ENCODE results near the gene GSE1.

Gene GSE1

GRCh38 chr16:85658504-85659326 lies 45.6 kb downstream of the GSE1 start:
- 97% methylated on average over 18 of the region's 18 CpGs for WGBS (ENCODE audit: insufficient coverage)
- peaks cover 16 to 98% (median 85%) of the 10 kb centered on the region in 4 experiments for H3K36me3 ChIP-seq (ENCODE audit: control insufficient read depth in 4 of 4, insufficient read depth in 4 of 4, low read length in 3 of 4)

GRCh38 chr16:85659336-85659735 lies 46.2 kb downstream of the GSE1 start:
- no peaks in the 10 kb centered on the region for H3K27me3 ChIP-seq (replicated peaks in 2 of 5; ENCODE audit: control insufficient read depth in 4 of 5, insufficient read depth in 5 of 5, low read length in 4 of 5)
- H3K27ac ChIP-seq (ENCODE audit: insufficient read depth in 1 of 2, low read depth in 1 of 2, low read length in 2 of 2, poor library complexity in 1 of 2, severe bottlenecking in 2 of 2), result no peak overlapping the region
- H3K4me1 ChIP-seq (ENCODE audit: control extremely low read depth in 1 of 4, control insufficient read depth in 4 of 4, insufficient read depth in 4 of 4, low read length in 3 of 4), result no peaks in the 10 kb centered on the region
- 98% methylated on average over 8 of the region's 8 CpGs for WGBS (ENCODE audit: insufficient coverage)
- ChIA-PET POLR2A (no interaction called here), CTCF (interaction anchor here (0.8 to 3.7 kb wide), 12 partner anchors 8 to 384 kb away, joined by 3 to 37 read pairs (median 4); no protein-coding TSS in a partner anchor)
- peaks cover 16 to 98% (median 88%) of the 10 kb centered on the region in 4 experiments for H3K36me3 ChIP-seq (ENCODE audit: control insufficient read depth in 4 of 4, insufficient read depth in 4 of 4, low read length in 3 of 4)
- DNase-seq, result no peak
- no peak overlapping the region for H3K4me3 ChIP-seq (ENCODE audit: control insufficient read depth in 1 of 7, extremely low read depth in 1 of 7, insufficient read depth in 4 of 7, low read depth in 2 of 7, low read length in 6 of 7)
- no peaks in the 10 kb centered on the region for H3K9me3 ChIP-seq (ENCODE audit: control extremely low read depth in 1 of 5, control insufficient read depth in 4 of 5, insufficient read depth in 2 of 5, low read depth in 1 of 5, low read length in 4 of 5)

More at GRCh38 chr16:85658504-85659326, 45.6 kb downstream of the GSE1 start:
- Histone ChIP-seq H3K4me1 (ENCODE audit: control extremely low read depth in 1 of 4, control insufficient read depth in 4 of 4, insufficient read depth in 4 of 4, low read length in 3 of 4) (peaks cover 0 to under 1% (median 0%) of the 10 kb centered on the region in 4 experiments), H3K9me3 (ENCODE audit: control extremely low read depth in 1 of 5, control insufficient read depth in 4 of 5, insufficient read depth in 2 of 5, low read depth in 1 of 5, low read length in 4 of 5) (no peaks in the 10 kb centered on the region), H3K4me3 (ENCODE audit: control insufficient read depth in 1 of 7, extremely low read depth in 1 of 7, insufficient read depth in 4 of 7, low read depth in 2 of 7, low read length in 6 of 7) (no peak overlapping the region), H3K27ac (ENCODE audit: insufficient read depth in 1 of 2, low read depth in 1 of 2, low read length in 2 of 2, poor library complexity in 1 of 2, severe bottlenecking in 2 of 2) (no peak overlapping the region), H3K27me3 (replicated peaks in 2 of 5; ENCODE audit: control insufficient read depth in 4 of 5, insufficient read depth in 5 of 5, low read length in 4 of 5) (no peaks in the 10 kb centered on the region)
- CTCF ChIA-PET, result interaction anchor here (0.8 to 3.7 kb wide), 14 partner anchors 9 to 383 kb away, joined by 3 to 37 read pairs (median 4); no protein-coding TSS in a partner anchor
- no peak for DNase-seq
- POLR2A ChIA-PET, result interaction anchor here (0.5 kb wide), 2 partner anchors 113 to 142 kb away, joined by 3 to 4 read pairs; no protein-coding TSS in a partner anchor

- H3K27ac ChIP-seq (ENCODE audit: insufficient read depth in 1 of 2, low read depth in 1 of 2, low read length in 2 of 2, poor library complexity in 1 of 2, severe bottlenecking in 2 of 2), result no peak overlapping the region
- WGBS (ENCODE audit: insufficient coverage), result 91% methylated on average over 9 of the region's 12 CpGs
- H3K36me3 ChIP-seq (ENCODE audit: control insufficient read depth in 4 of 4, insufficient read depth in 4 of 4, low read length in 3 of 4), result peaks cover 14 to 98% (median 91%) of the 10 kb centered on the region in 4 experiments
- POLR2A ChIA-PET, result no interaction called here
- peak; percentile 47 to 68 (median 67) for DNase-seq
- H3K27me3 ChIP-seq (replicated peaks in 2 of 5; ENCODE audit: control insufficient read depth in 4 of 5, insufficient read depth in 5 of 5, low read length in 4 of 5), result no peaks in the 10 kb centered on the region
- CTCF ChIA-PET, result interaction anchor here (0.6 to 3.7 kb wide), 12 partner anchors 8 to 390 kb away, joined by 3 to 37 read pairs (median 5); no protein-coding TSS in a partner anchor
- H3K4me1 ChIP-seq (ENCODE audit: control extremely low read depth in 1 of 4, control insufficient read depth in 4 of 4, insufficient read depth in 4 of 4, low read length in 3 of 4), result no peaks in the 10 kb centered on the region
- H3K4me3 ChIP-seq (ENCODE audit: control insufficient read depth in 1 of 7, extremely low read depth in 1 of 7, insufficient read depth in 4 of 7, low read depth in 2 of 7, low read length in 6 of 7), result no peak overlapping the region
- no peaks in the 10 kb centered on the region for H3K9me3 ChIP-seq (ENCODE audit: control extremely low read depth in 1 of 5, control insufficient read depth in 4 of 5, insufficient read depth in 2 of 5, low read depth in 1 of 5, low read length in 4 of 5)
These were observed 46.8 kb downstream of the GSE1 start for GRCh38 chr16:85659805-85660511.

GRCh38 chr16:85660843-85661739 lies 48.0 kb downstream of the GSE1 start:
- DNase-seq, result no peak
- Histone ChIP-seq H3K36me3 (ENCODE audit: control insufficient read depth in 4 of 4, insufficient read depth in 4 of 4, low read length in 3 of 4) (peaks cover 11 to 98% (median 90%) of the 10 kb centered on the region in 4 experiments), H3K4me1 (ENCODE audit: control extremely low read depth in 1 of 4, control insufficient read depth in 4 of 4, insufficient read depth in 4 of 4, low read length in 3 of 4) (no peaks in the 10 kb centered on the region), H3K4me3 (ENCODE audit: control insufficient read depth in 1 of 7, extremely low read depth in 1 of 7, insufficient read depth in 4 of 7, low read depth in 2 of 7, low read length in 6 of 7) (no peak overlapping the region), H3K27me3 (replicated peaks in 2 of 5; ENCODE audit: control insufficient read depth in 4 of 5, insufficient read depth in 5 of 5, low read length in 4 of 5) (no peaks in the 10 kb centered on the region), H3K27ac (ENCODE audit: insufficient read depth in 1 of 2, low read depth in 1 of 2, low read length in 2 of 2, poor library complexity in 1 of 2, severe bottlenecking in 2 of 2) (no peak overlapping the region), H3K9me3 (ENCODE audit: control extremely low read depth in 1 of 5, control insufficient read depth in 4 of 5, insufficient read depth in 2 of 5, low read depth in 1 of 5, low read length in 4 of 5) (no peaks in the 10 kb centered on the region)
- ChIA-PET POLR2A (no interaction called here), CTCF (interaction anchor here (0.7 to 3.7 kb wide), 5 partner anchors 13 to 386 kb away, joined by 3 to 37 read pairs (median 6); no protein-coding TSS in a partner anchor)
- WGBS (ENCODE audit: insufficient coverage), result 94% methylated on average over 36 of the region's 42 CpGs

GRCh38 chr16:85661740-85662481 lies 48.8 kb downstream of the GSE1 start:
- ChIA-PET POLR2A (no interaction called here), CTCF (interaction anchor here (1.0 to 1.4 kb wide), 2 partner anchors 56 to 100 kb away, joined by 3 read pairs; no protein-coding TSS in a partner anchor)
- WGBS (ENCODE audit: insufficient coverage), result 97% methylated on average over 26 of the region's 26 CpGs
- no peaks in the 10 kb centered on the region for H3K4me1 ChIP-seq (ENCODE audit: control extremely low read depth in 1 of 4, control insufficient read depth in 4 of 4, insufficient read depth in 4 of 4, low read length in 3 of 4)
- peaks cover 12 to 98% (median 90%) of the 10 kb centered on the region in 4 experiments for H3K36me3 ChIP-seq (ENCODE audit: control insufficient read depth in 4 of 4, insufficient read depth in 4 of 4, low read length in 3 of 4)
- no peaks in the 10 kb centered on the region for H3K27me3 ChIP-seq (replicated peaks in 2 of 5; ENCODE audit: control insufficient read depth in 4 of 5, insufficient read depth in 5 of 5, low read length in 4 of 5)
- H3K27ac ChIP-seq (ENCODE audit: insufficient read depth in 1 of 2, low read depth in 1 of 2, low read length in 2 of 2, poor library complexity in 1 of 2, severe bottlenecking in 2 of 2), result no peak overlapping the region
- no peak for DNase-seq
- no peaks in the 10 kb centered on the region for H3K9me3 ChIP-seq (ENCODE audit: control extremely low read depth in 1 of 5, control insufficient read depth in 4 of 5, insufficient read depth in 2 of 5, low read depth in 1 of 5, low read length in 4 of 5)
- H3K4me3 ChIP-seq (ENCODE audit: control insufficient read depth in 1 of 7, extremely low read depth in 1 of 7, insufficient read depth in 4 of 7, low read depth in 2 of 7, low read length in 6 of 7), result no peak overlapping the region

GRCh38 chr16:85662482-85662812 lies 49.3 kb downstream of the GSE1 start:
- CTCF ChIA-PET, result interaction anchor here (1.0 to 1.4 kb wide), 2 partner anchors 55 to 99 kb away, joined by 3 read pairs; no protein-coding TSS in a partner anchor

More at GRCh38 chr16:85662482-85662812, 49.3 kb downstream of the GSE1 start:
- no peaks in the 10 kb centered on the region for H3K4me1 ChIP-seq (ENCODE audit: control extremely low read depth in 1 of 4, control insufficient read depth in 4 of 4, insufficient read depth in 4 of 4, low read length in 3 of 4)
- H3K9me3 ChIP-seq (ENCODE audit: control extremely low read depth in 1 of 5, control insufficient read depth in 4 of 5, insufficient read depth in 2 of 5, low read depth in 1 of 5, low read length in 4 of 5), result no peaks in the 10 kb centered on the region
- WGBS (ENCODE audit: insufficient coverage), result 100% methylated on average over 2 of the region's 3 CpGs
- H3K27me3 ChIP-seq (replicated peaks in 2 of 5; ENCODE audit: control insufficient read depth in 4 of 5, insufficient read depth in 5 of 5, low read length in 4 of 5), result no peaks in the 10 kb centered on the region
- POLR2A ChIA-PET, result no interaction called here
- H3K27ac ChIP-seq (ENCODE audit: insufficient read depth in 1 of 2, low read depth in 1 of 2, low read length in 2 of 2, poor library complexity in 1 of 2, severe bottlenecking in 2 of 2), result no peak overlapping the region
- no peak overlapping the region for H3K4me3 ChIP-seq (ENCODE audit: control insufficient read depth in 1 of 7, extremely low read depth in 1 of 7, insufficient read depth in 4 of 7, low read depth in 2 of 7, low read length in 6 of 7)
- peaks cover 16 to 98% (median 90%) of the 10 kb centered on the region in 4 experiments for H3K36me3 ChIP-seq (ENCODE audit: control insufficient read depth in 4 of 4, insufficient read depth in 4 of 4, low read length in 3 of 4)
- DNase-seq, result no peak

Data from common myeloid progenitor, CD34-positive (primary cell).